ENCODE measurements around the gene MAFB. TPM values are rescaled to one million over a fixed set of nuclear protein-coding genes. Genes with fewer than 3 reads are reported as not detected.

Gene MAFB
- total RNA-seq, 1 experiment from 2014 or later, result 0.22 TPM

- RAD21 ChIA-PET (ENCODE audit: low non-redundant PET in 1 of 2, low total read pairs in 2 of 2, uncharacterized antibody in 2 of 2, unreplicated experiment in 2 of 2), result no interaction called here
- intact Hi-C loops (cut with micrococcal nuclease), result no loop called here
- Histone ChIP-seq H2AFZ (ENCODE audit: low read depth, low read length, poor library complexity, severe bottlenecking) (no peak overlapping the region), H3K4me2 (ENCODE audit: low read length) (no peak overlapping the region), H3K9ac (ENCODE audit: low read length) (no peak overlapping the region), H3K4me1 (ENCODE audit: control insufficient read depth in 1 of 2, insufficient read depth in 2 of 2, low read length in 2 of 2) (no peaks in the 10 kb centered on the region), H3K27me3 (ENCODE audit: insufficient read depth, low read length) (peaks cover 5% of the 10 kb centered on the region; the same call in 1 of the 2 replicates), H3K9me2 (ENCODE audit: insufficient read depth) (no peaks in the 10 kb centered on the region), H4K20me1 (ENCODE audit: insufficient read depth) (no peaks in the 10 kb centered on the region), H3K36me3 (ENCODE audit: control insufficient read depth in 1 of 2, insufficient read depth in 2 of 2, low read length in 2 of 2) (no peaks in the 10 kb centered on the region), H3K79me2 (ENCODE audit: insufficient read depth, low read length) (no peaks in the 10 kb centered on the region), H3K4me3 (replicated peaks in 1 of 2; ENCODE audit: low read depth in 1 of 2, low read length in 2 of 2) (no peak overlapping the region), H3K27ac (ENCODE audit: low read depth, low read length) (no peak overlapping the region), H3K9me3 (ENCODE audit: control insufficient read depth in 1 of 2, insufficient read depth in 1 of 2, low read depth in 1 of 2, low read length in 2 of 2) (no peaks in the 10 kb centered on the region)
- no TSS peak for BruUV-seq (replicated peaks)
- CTCF ChIA-PET, result no interaction called here
- TF ChIP-seq ZNF274 (IDR thresholded peaks at IDR 0.05; ENCODE audit: low read depth, low read length) (no peak), SIN3A (IDR thresholded peaks at IDR 0.05; ENCODE audit: low read depth) (no peak), REST (IDR thresholded peaks at IDR 0.05; ENCODE audit: low read depth) (no peak), POLR2AphosphoS5 (IDR thresholded peaks at IDR 0.05; ENCODE audit: low read depth, low read length) (no peak), ATF3 (IDR thresholded peaks at IDR 0.05) (no peak)
- no peak for ATAC-seq
- POLR2A ChIA-PET, result no interaction called here
- no peak for DNase-seq (ENCODE audit: low read depth, low spot score)
Measured at GRCh38 chr20:40718214-40718977, 29.4 kb upstream of the MAFB start.
